Activated CD8-positive, alpha-beta memory T cell treated with anti-CD3 and anti-CD28 coated beads, Interleukin-2, amount 50 U/mL, for 24 hours (primary cell): ENCODE measurements around the gene EFCAB3.
A peak's percentile ranks its signal among the peaks of the same experiment; 100 is the strongest.
"Not testable (repeated sequence)": the region's sequence is repeated elsewhere in the genome, so short reads cannot be mapped to it uniquely, and the experiment has no call there.

Experiments used
- DNase-seq: peaks from one replicate; pipeline ENCODE4 v3.0.0-alpha.2; 2020; ENCODE audit errors: extremely low read depth

The EFCAB3 gene

GRCh38 chr17:62380253-62380652 lies at the start of gene EFCAB3:
Gene EFCAB3 (plus strand): TSS chr17:62380553. CDS start chr17:62382980, 2,427 bp downstream.
- no peak for DNase-seq

- no peak for DNase-seq
Measured at GRCh38 chr17:62336527-62336926, 43.8 kb upstream of the EFCAB3 start.

GRCh38 chr17:62343764-62344270 lies 36.5 kb upstream of the EFCAB3 start:
- DNase-seq: no peak

GRCh38 chr17:62351176-62351575 lies 29.2 kb upstream of the EFCAB3 start:
- DNase-seq: no peak

GRCh38 chr17:62366191-62366590 lies 14.2 kb upstream of the EFCAB3 start:
- DNase-seq: no peak

- no peak for DNase-seq
Measured at GRCh38 chr17:62381561-62381960, 1.2 kb downstream of the EFCAB3 start.

GRCh38 chr17:62388856-62389255 lies 8.5 kb downstream of the EFCAB3 start:
- no peak for DNase-seq

GRCh38 chr17:62392908-62393307 lies 12.6 kb downstream of the EFCAB3 start:
- DNase-seq: no peak

GRCh38 chr17:62398891-62399290 lies 18.5 kb downstream of the EFCAB3 start:
- no peak for DNase-seq

GRCh38 chr17:62405451-62405850 lies 25.1 kb downstream of the EFCAB3 start:
- no peak for DNase-seq

GRCh38 chr17:62413090-62413489 lies 32.7 kb downstream of the EFCAB3 start:
- DNase-seq: not testable (repeated sequence)

GRCh38 chr17:62423647-62424461 lies 43.5 kb downstream of the EFCAB3 start, which contains the start of gene METTL2A:
Gene METTL2A (plus strand): TSS chr17:62423897. CDS start chr17:62423903, 6 bp downstream.
- DNase-seq: peak; percentile 79

GRCh38 chr17:62426214-62426613 lies 45.9 kb downstream of the EFCAB3 start:
- not testable (repeated sequence) for DNase-seq

GRCh38 chr17:62435251-62435650 lies 54.9 kb downstream of the EFCAB3 start:
- not testable (repeated sequence) for DNase-seq

GRCh38 chr17:62441181-62441580 lies 60.8 kb downstream of the EFCAB3 start:
- DNase-seq: not testable (repeated sequence)

- no peak for DNase-seq
Measured at GRCh38 chr17:62444063-62444462, 63.7 kb downstream of the EFCAB3 start.

GRCh38 chr17:62445791-62446190 lies 65.4 kb downstream of the EFCAB3 start:
- not testable (repeated sequence) for DNase-seq

GRCh38 chr17:62452195-62452594 lies 71.8 kb downstream of the EFCAB3 start:
- not testable (repeated sequence) for DNase-seq

GRCh38 chr17:62453041-62453440 lies 72.7 kb downstream of the EFCAB3 start:
- not testable (repeated sequence) for DNase-seq

- not testable (repeated sequence) for DNase-seq
Measured at GRCh38 chr17:62453656-62454055, 73.3 kb downstream of the EFCAB3 start.

GRCh38 chr17:62454111-62454510 lies 73.8 kb downstream of the EFCAB3 start:
- DNase-seq: not testable (repeated sequence)

- DNase-seq: no peak
Measured at GRCh38 chr17:62456016-62456415, 75.7 kb downstream of the EFCAB3 start.

- not testable (repeated sequence) for DNase-seq
Measured at GRCh38 chr17:62458483-62458882, 78.1 kb downstream of the EFCAB3 start.
